Embryonic facial prominence (tissue), 1 donor: ENCODE data around the gene LIPJ.

ENCODE experiments used
- DNase-seq: peaks from one replicate; pipeline ENCODE4 v3.0.0-alpha.2; 2016; ENCODE audit errors: extremely low spot score

LIPJ gene

GRCh38 chr10:88586462-88586861, at the start of gene LIPJ:
Gene LIPJ, plus strand, starts transcription at chr10:88586762. Its CDS starts 3,926 bp downstream, at chr10:88590688.
- DNase-seq: no peak

- no peak for DNase-seq
Observed at GRCh38 chr10:88537322-88537721, 49.2 kb upstream of the LIPJ start.

GRCh38 chr10:88538048-88538447, 48.5 kb upstream of the LIPJ start:
- DNase-seq: no peak

GRCh38 chr10:88540351-88540750, 46.2 kb upstream of the LIPJ start:
- no peak for DNase-seq

GRCh38 chr10:88541116-88541626, 45.4 kb upstream of the LIPJ start:
- no peak for DNase-seq

GRCh38 chr10:88542522-88542921, 44.0 kb upstream of the LIPJ start:
- DNase-seq: no peak

- no peak for DNase-seq
Observed at GRCh38 chr10:88544140-88544870, 42.3 kb upstream of the LIPJ start.

GRCh38 chr10:88545359-88545758, 41.2 kb upstream of the LIPJ start:
- no peak for DNase-seq

GRCh38 chr10:88546497-88546896, 40.1 kb upstream of the LIPJ start:
- DNase-seq: no peak

- DNase-seq: no peak
Observed at GRCh38 chr10:88551246-88551645, 35.3 kb upstream of the LIPJ start.

- peak; percentile 64 for DNase-seq
Observed at GRCh38 chr10:88553116-88553752, 33.3 kb upstream of the LIPJ start.

GRCh38 chr10:88555190-88555908, 31.2 kb upstream of the LIPJ start:
- no peak for DNase-seq

GRCh38 chr10:88557256-88557655, 29.3 kb upstream of the LIPJ start:
- no peak for DNase-seq

- DNase-seq: no peak
Observed at GRCh38 chr10:88557658-88558057, 28.9 kb upstream of the LIPJ start.

GRCh38 chr10:88562152-88562551, 24.4 kb upstream of the LIPJ start:
- no peak for DNase-seq

- DNase-seq: peak; percentile 29
Observed at GRCh38 chr10:88565072-88565471, 21.5 kb upstream of the LIPJ start.

GRCh38 chr10:88582411-88582805, 4.2 kb upstream of the LIPJ start:
- DNase-seq: no peak

GRCh38 chr10:88582806-88583583, 3.6 kb upstream of the LIPJ start, which contains the start of gene RNLS:
Gene RNLS, minus strand, starts transcription at chr10:88583318.
- DNase-seq: peak; percentile 46

- no peak for DNase-seq
Observed at GRCh38 chr10:88583584-88583957, 3.0 kb upstream of the LIPJ start.

- no peak for DNase-seq
Observed at GRCh38 chr10:88592381-88592780, 5.8 kb downstream of the LIPJ start.

- no peak for DNase-seq
Observed at GRCh38 chr10:88592906-88593305, 6.3 kb downstream of the LIPJ start.

GRCh38 chr10:88594482-88594881, 7.9 kb downstream of the LIPJ start:
- DNase-seq: no peak
